ENCODE results near the gene COBLL1.
A peak's percentile ranks its signal among the peaks of the same experiment; 100 is the strongest.

COBLL1 gene

GRCh38 chr2:164785457-164785856 lies 56.2 kb downstream of the COBLL1 start:
- Histone ChIP-seq H3K27me3 (ENCODE audit: control insufficient read depth in 1 of 2, insufficient read depth in 2 of 2, low read length in 2 of 2) (no peaks in the 10 kb centered on the region), H3K9ac (ENCODE audit: low read length in 2 of 2) (peak overlapping the region; percentile 21 to 29), H3K4me3 (ENCODE audit: low read length in 2 of 2) (no peak overlapping the region), H3K36me3 (ENCODE audit: control insufficient read depth in 2 of 2, insufficient read depth in 2 of 2, low read length in 2 of 2) (no peaks in the 10 kb centered on the region), H3K27ac (ENCODE audit: low read length) (peak overlapping the region; percentile 60), H3K9me3 (ENCODE audit: control insufficient read depth in 2 of 2, low read length in 2 of 2) (no peaks in the 10 kb centered on the region), H3K4me1 (ENCODE audit: control insufficient read depth, insufficient read depth, low read length) (peaks cover 15% of the 10 kb centered on the region)

- Histone ChIP-seq H3K27me3 (ENCODE audit: control insufficient read depth in 1 of 2, insufficient read depth in 2 of 2, low read length in 2 of 2) (no peaks in the 10 kb centered on the region), H3K9me3 (ENCODE audit: control insufficient read depth in 2 of 2, low read length in 2 of 2) (no peaks in the 10 kb centered on the region), H3K9ac (ENCODE audit: low read length in 2 of 2) (no peak overlapping the region), H3K4me1 (ENCODE audit: control insufficient read depth, insufficient read depth, low read length) (peaks cover 15% of the 10 kb centered on the region), H3K27ac (ENCODE audit: low read length) (no peak overlapping the region), H3K36me3 (ENCODE audit: control insufficient read depth in 2 of 2, insufficient read depth in 2 of 2, low read length in 2 of 2) (no peaks in the 10 kb centered on the region), H3K4me3 (ENCODE audit: low read length in 2 of 2) (no peak overlapping the region)
Measured at GRCh38 chr2:164784376-164784775, 57.2 kb downstream of the COBLL1 start.

DNA sequence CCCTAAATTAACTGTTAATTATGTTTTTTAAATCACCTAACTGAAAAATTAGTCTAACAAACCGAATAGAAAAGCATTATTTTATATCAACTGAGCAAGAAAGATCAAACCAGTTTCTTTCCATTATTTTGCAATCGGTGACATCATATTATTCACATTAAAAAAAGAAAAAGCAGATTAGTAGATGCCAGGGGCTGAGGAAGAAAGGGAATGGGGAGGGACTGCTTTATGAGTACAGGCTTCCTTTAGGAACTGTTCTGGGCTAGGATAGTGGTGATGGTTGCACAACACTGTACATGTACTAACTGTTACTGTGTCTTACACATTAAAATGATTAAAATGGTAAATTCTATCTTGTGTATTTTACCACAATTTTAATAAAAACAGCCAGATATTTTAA lies 59.3 kb downstream of the COBLL1 start:
- Histone ChIP-seq H3K4me3 (ENCODE audit: low read length in 2 of 2) (no peak overlapping the region), H3K4me1 (ENCODE audit: control insufficient read depth, insufficient read depth, low read length) (peaks cover 15% of the 10 kb centered on the region), H3K36me3 (ENCODE audit: control insufficient read depth in 2 of 2, insufficient read depth in 2 of 2, low read length in 2 of 2) (no peaks in the 10 kb centered on the region), H3K9me3 (ENCODE audit: control insufficient read depth in 2 of 2, low read length in 2 of 2) (no peaks in the 10 kb centered on the region), H3K9ac (ENCODE audit: low read length in 2 of 2) (no peak overlapping the region), H3K27me3 (ENCODE audit: control insufficient read depth in 1 of 2, insufficient read depth in 2 of 2, low read length in 2 of 2) (no peaks in the 10 kb centered on the region), H3K27ac (ENCODE audit: low read length) (no peak overlapping the region)

GRCh38 chr2:164781394-164781793 lies 60.2 kb downstream of the COBLL1 start:
- H3K4me1 ChIP-seq (ENCODE audit: control insufficient read depth, insufficient read depth, low read length), result peaks cover 15% of the 10 kb centered on the region
- H3K36me3 ChIP-seq (ENCODE audit: control insufficient read depth in 2 of 2, insufficient read depth in 2 of 2, low read length in 2 of 2), result no peaks in the 10 kb centered on the region
- H3K27ac ChIP-seq (ENCODE audit: low read length), result no peak overlapping the region
- no peaks in the 10 kb centered on the region for H3K27me3 ChIP-seq (ENCODE audit: control insufficient read depth in 1 of 2, insufficient read depth in 2 of 2, low read length in 2 of 2)
- no peak overlapping the region for H3K9ac ChIP-seq (ENCODE audit: low read length in 2 of 2)
- H3K4me3 ChIP-seq (ENCODE audit: low read length in 2 of 2), result no peak overlapping the region
- no peaks in the 10 kb centered on the region for H3K9me3 ChIP-seq (ENCODE audit: control insufficient read depth in 2 of 2, low read length in 2 of 2)

GRCh38 chr2:164780611-164781178 lies 60.9 kb downstream of the COBLL1 start:
- Histone ChIP-seq H3K9me3 (ENCODE audit: control insufficient read depth in 2 of 2, low read length in 2 of 2) (no peaks in the 10 kb centered on the region), H3K4me3 (ENCODE audit: low read length in 2 of 2) (no peak overlapping the region), H3K9ac (ENCODE audit: low read length in 2 of 2) (no peak overlapping the region), H3K27ac (ENCODE audit: low read length) (no peak overlapping the region), H3K27me3 (ENCODE audit: control insufficient read depth in 1 of 2, insufficient read depth in 2 of 2, low read length in 2 of 2) (no peaks in the 10 kb centered on the region), H3K4me1 (ENCODE audit: control insufficient read depth, insufficient read depth, low read length) (peaks cover 15% of the 10 kb centered on the region), H3K36me3 (ENCODE audit: control insufficient read depth in 2 of 2, insufficient read depth in 2 of 2, low read length in 2 of 2) (no peaks in the 10 kb centered on the region)

DNA sequence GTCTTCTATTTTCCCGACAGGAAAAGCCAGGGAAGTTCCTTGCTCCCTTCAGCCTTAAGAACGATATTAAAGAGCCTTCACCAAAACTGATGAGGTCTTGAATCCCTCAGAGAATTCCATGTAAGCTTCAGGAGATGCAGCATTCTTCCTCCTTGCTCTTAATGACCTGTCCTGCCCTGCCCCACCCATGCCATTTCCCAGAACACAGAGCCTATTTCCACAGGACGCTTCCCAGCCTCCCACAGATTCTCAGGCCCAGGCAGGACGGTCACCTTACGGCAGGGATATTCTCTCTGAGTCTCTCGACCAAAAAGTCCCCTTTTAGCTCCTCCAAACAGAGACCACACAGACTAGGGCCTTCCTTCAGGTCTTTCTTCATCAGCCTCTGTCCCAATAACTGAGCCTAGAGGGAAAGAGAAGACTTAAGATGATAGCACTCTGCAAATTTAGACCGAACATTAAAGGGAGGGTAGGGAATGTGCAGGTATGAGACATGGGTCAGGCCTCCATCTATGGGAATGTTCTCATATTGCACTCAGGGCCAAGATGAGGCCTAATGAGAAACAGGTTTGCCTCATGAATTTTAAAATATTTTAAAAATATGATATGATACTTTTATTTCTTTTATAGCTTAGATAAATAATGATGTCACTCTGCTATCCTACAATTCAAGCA lies 62.1 kb downstream of the COBLL1 start:
- Histone ChIP-seq H3K36me3 (ENCODE audit: control insufficient read depth in 2 of 2, insufficient read depth in 2 of 2, low read length in 2 of 2) (no peaks in the 10 kb centered on the region), H3K4me3 (ENCODE audit: low read length in 2 of 2) (no peak overlapping the region), H3K9ac (ENCODE audit: low read length in 2 of 2) (no peak overlapping the region), H3K9me3 (ENCODE audit: control insufficient read depth in 2 of 2, low read length in 2 of 2) (no peaks in the 10 kb centered on the region), H3K27ac (ENCODE audit: low read length) (no peak overlapping the region), H3K27me3 (ENCODE audit: control insufficient read depth in 1 of 2, insufficient read depth in 2 of 2, low read length in 2 of 2) (no peaks in the 10 kb centered on the region), H3K4me1 (ENCODE audit: control insufficient read depth, insufficient read depth, low read length) (peaks cover 4% of the 10 kb centered on the region)

- Histone ChIP-seq H3K4me3 (ENCODE audit: low read length in 2 of 2) (no peak overlapping the region), H3K9ac (ENCODE audit: low read length in 2 of 2) (no peak overlapping the region), H3K27me3 (ENCODE audit: control insufficient read depth in 1 of 2, insufficient read depth in 2 of 2, low read length in 2 of 2) (no peaks in the 10 kb centered on the region), H3K36me3 (ENCODE audit: control insufficient read depth in 2 of 2, insufficient read depth in 2 of 2, low read length in 2 of 2) (no peaks in the 10 kb centered on the region), H3K27ac (ENCODE audit: low read length) (no peak overlapping the region), H3K4me1 (ENCODE audit: control insufficient read depth, insufficient read depth, low read length) (peaks cover 4% of the 10 kb centered on the region), H3K9me3 (ENCODE audit: control insufficient read depth in 2 of 2, low read length in 2 of 2) (no peaks in the 10 kb centered on the region)
Measured at GRCh38 chr2:164778723-164779122, 62.9 kb downstream of the COBLL1 start.

- Histone ChIP-seq H3K4me3 (ENCODE audit: low read length in 2 of 2) (no peak overlapping the region), H3K9ac (ENCODE audit: low read length in 2 of 2) (no peak overlapping the region), H3K27ac (ENCODE audit: low read length) (no peak overlapping the region), H3K27me3 (ENCODE audit: control insufficient read depth in 1 of 2, insufficient read depth in 2 of 2, low read length in 2 of 2) (no peaks in the 10 kb centered on the region), H3K36me3 (ENCODE audit: control insufficient read depth in 2 of 2, insufficient read depth in 2 of 2, low read length in 2 of 2) (no peaks in the 10 kb centered on the region), H3K4me1 (ENCODE audit: control insufficient read depth, insufficient read depth, low read length) (no peaks in the 10 kb centered on the region), H3K9me3 (ENCODE audit: control insufficient read depth in 2 of 2, low read length in 2 of 2) (no peaks in the 10 kb centered on the region)
Measured at GRCh38 chr2:164777847-164778461, 63.7 kb downstream of the COBLL1 start.

DNA sequence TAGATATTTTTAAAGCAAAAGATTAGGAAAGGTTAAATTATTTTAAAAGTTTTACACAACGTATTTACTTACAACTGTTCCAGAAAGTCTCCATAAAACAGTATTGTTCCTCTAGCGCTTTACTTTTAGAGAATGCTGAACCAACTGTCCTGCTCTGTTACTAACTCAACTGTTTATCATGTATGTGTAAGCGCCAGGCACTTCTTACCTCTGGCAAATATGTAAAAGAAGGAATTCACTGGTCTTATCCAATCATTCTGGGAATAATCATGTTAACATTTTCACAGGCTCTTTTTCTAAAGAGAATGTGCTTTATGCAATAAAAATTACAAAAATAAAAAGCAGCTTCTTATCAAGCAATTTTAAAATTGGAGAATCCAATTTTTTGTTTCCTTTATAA lies 68.0 kb downstream of the COBLL1 start:
- no peak overlapping the region for H3K4me3 ChIP-seq (ENCODE audit: low read length in 2 of 2)
- no peaks in the 10 kb centered on the region for H3K27me3 ChIP-seq (ENCODE audit: control insufficient read depth in 1 of 2, insufficient read depth in 2 of 2, low read length in 2 of 2)
- H3K9me3 ChIP-seq (ENCODE audit: control insufficient read depth in 2 of 2, low read length in 2 of 2), result no peaks in the 10 kb centered on the region
- no peaks in the 10 kb centered on the region for H3K4me1 ChIP-seq (ENCODE audit: control insufficient read depth, insufficient read depth, low read length)
- no peak overlapping the region for H3K27ac ChIP-seq (ENCODE audit: low read length)
- H3K9ac ChIP-seq (ENCODE audit: low read length in 2 of 2), result no peak overlapping the region
- no peaks in the 10 kb centered on the region for H3K36me3 ChIP-seq (ENCODE audit: control insufficient read depth in 2 of 2, insufficient read depth in 2 of 2, low read length in 2 of 2)

DNA sequence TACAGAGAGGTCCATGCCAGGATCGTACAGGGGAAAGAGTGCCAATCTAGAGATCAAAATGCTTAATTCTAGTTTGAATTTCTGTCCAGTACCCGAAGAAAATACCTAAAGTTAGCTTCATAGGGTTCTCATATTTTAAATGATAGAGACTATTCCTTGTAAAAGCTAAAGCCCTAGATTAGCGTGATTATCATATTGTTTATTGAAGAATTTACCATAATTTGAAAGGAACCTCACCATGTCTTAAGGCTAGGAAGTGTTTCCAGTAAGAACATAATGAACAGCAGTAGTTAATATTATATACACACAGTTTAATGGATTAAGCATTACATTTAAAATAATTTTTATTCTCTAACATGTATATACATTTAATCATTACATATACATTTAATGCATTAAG lies 68.5 kb downstream of the COBLL1 start:
- Histone ChIP-seq H3K4me1 (ENCODE audit: control insufficient read depth, insufficient read depth, low read length) (no peaks in the 10 kb centered on the region), H3K36me3 (ENCODE audit: control insufficient read depth in 2 of 2, insufficient read depth in 2 of 2, low read length in 2 of 2) (no peaks in the 10 kb centered on the region), H3K9ac (ENCODE audit: low read length in 2 of 2) (no peak overlapping the region), H3K27me3 (ENCODE audit: control insufficient read depth in 1 of 2, insufficient read depth in 2 of 2, low read length in 2 of 2) (no peaks in the 10 kb centered on the region), H3K4me3 (ENCODE audit: low read length in 2 of 2) (no peak overlapping the region), H3K27ac (ENCODE audit: low read length) (no peak overlapping the region), H3K9me3 (ENCODE audit: control insufficient read depth in 2 of 2, low read length in 2 of 2) (no peaks in the 10 kb centered on the region)

GRCh38 chr2:164771897-164772296 lies 69.7 kb downstream of the COBLL1 start:
- no peaks in the 10 kb centered on the region for H3K36me3 ChIP-seq (ENCODE audit: control insufficient read depth in 2 of 2, insufficient read depth in 2 of 2, low read length in 2 of 2)

More at GRCh38 chr2:164771897-164772296, 69.7 kb downstream of the COBLL1 start:
- Histone ChIP-seq H3K4me1 (ENCODE audit: control insufficient read depth, insufficient read depth, low read length) (no peaks in the 10 kb centered on the region), H3K9ac (ENCODE audit: low read length in 2 of 2) (no peak overlapping the region), H3K27ac (ENCODE audit: low read length) (no peak overlapping the region), H3K27me3 (ENCODE audit: control insufficient read depth in 1 of 2, insufficient read depth in 2 of 2, low read length in 2 of 2) (no peaks in the 10 kb centered on the region), H3K9me3 (ENCODE audit: control insufficient read depth in 2 of 2, low read length in 2 of 2) (no peaks in the 10 kb centered on the region), H3K4me3 (ENCODE audit: low read length in 2 of 2) (no peak overlapping the region)

Measured in stomach smooth muscle (tissue), 2 donors.